ENCODE results near the gene E2F6. TPM values are rescaled to one million over a fixed set of nuclear protein-coding genes. Genes with fewer than 3 reads are reported as not detected.

The E2F6 gene
- total and polyA plus RNA-seq, 2 donors (not counting 3 experiments of a cell fraction or from before 2014, with no cell fraction given): 7.9 to 15.7 TPM

GRCh38 chr2:11481426-11481788 lies 15.4 kb upstream of the E2F6 start:
- CTCF ChIA-PET: interaction anchor here (5.4 to 5.9 kb wide), 2 partner anchors 103 to 166 kb away, joined by 49 to 247 read pairs; no protein-coding TSS in a partner anchor
- no peaks in the 10 kb centered on the region for H4K20me1 ChIP-seq (replicated peaks; ENCODE audit: control insufficient read depth, extremely low read depth, insufficient read depth, low read length)
- TF ChIP-seq EZH2 (IDR thresholded peaks at IDR 0.05; ENCODE audit: borderline replicate concordance, low read depth, low read length, severe bottlenecking) (no peak), MAX (IDR thresholded peaks at IDR 0.05; ENCODE audit: insufficient read depth, insufficient read length) (no peak)
- DNase-seq (ENCODE audit: low read depth, low spot score): no peak
- no peaks in the 10 kb centered on the region for H3K4me1 ChIP-seq (ENCODE audit: control insufficient read depth, extremely low read depth, insufficient read depth, low read length)
- H3K9me1 ChIP-seq (replicated peaks; ENCODE audit: control insufficient read depth, extremely low read depth, insufficient read depth, low read length): no peaks in the 10 kb centered on the region
- dilution Hi-C loops (cut with MboI; ENCODE audit: extremely low pct_ligation_motif_present, low sequenced_read_pairs) (no loop called here), intact Hi-C loops (cut with micrococcal nuclease) (no loop called here)
- H2AFZ ChIP-seq (ENCODE audit: low read depth, low read length): no peak overlapping the region
- no peaks in the 10 kb centered on the region for H3K9me3 ChIP-seq (replicated peaks; ENCODE audit: control insufficient read depth, insufficient read depth, low read length)
- no peak overlapping the region for H3K4me3 ChIP-seq (replicated peaks in 1 of 3; ENCODE audit: insufficient read depth in 1 of 3, low read depth in 1 of 3, low read length in 3 of 3)
- no peak overlapping the region for H3K4me2 ChIP-seq (ENCODE audit: insufficient read depth, low read length)
- no peak for FAIRE-seq
- H3K9ac ChIP-seq (replicated peaks; ENCODE audit: extremely low read depth, insufficient read depth, low read length): no peak overlapping the region
- H3K27me3 ChIP-seq (ENCODE audit: control insufficient read depth in 2 of 2, insufficient read depth in 2 of 2, low read length in 2 of 2): peaks cover 37 to 52% of the 10 kb centered on the region in 2 experiments
- no peaks in the 10 kb centered on the region for H3K36me3 ChIP-seq (ENCODE audit: control insufficient read depth in 2 of 2, extremely low read depth in 1 of 2, insufficient read depth in 2 of 2, low read length in 2 of 2)
- H3K79me2 ChIP-seq (ENCODE audit: control insufficient read depth, insufficient read depth, low read length): no peaks in the 10 kb centered on the region
- H3K27ac ChIP-seq (ENCODE audit: insufficient read depth, low read depth, low read length): no peak overlapping the region
- BruUV-seq (replicated peaks): no TSS peak
- POLR2A ChIA-PET: no interaction called here

- no peaks in the 10 kb centered on the region for H3K9me1 ChIP-seq (replicated peaks; ENCODE audit: control insufficient read depth, extremely low read depth, insufficient read depth, low read length)
- H3K36me3 ChIP-seq (ENCODE audit: control insufficient read depth in 2 of 2, extremely low read depth in 1 of 2, insufficient read depth in 2 of 2, low read length in 2 of 2): no peaks in the 10 kb centered on the region
- intact Hi-C loops (cut with micrococcal nuclease): no loop called here
- no peaks in the 10 kb centered on the region for H4K20me1 ChIP-seq (replicated peaks; ENCODE audit: control insufficient read depth, extremely low read depth, insufficient read depth, low read length)
- CTCF ChIA-PET: interaction anchor here (1.2 to 5.9 kb wide), 3 partner anchors 104 to 348 kb away, joined by 3 to 247 read pairs (median 49); a partner anchor contains a TSS
- TF ChIP-seq GATA2 (IDR thresholded peaks at IDR 0.05; ENCODE audit: insufficient read depth, insufficient read length, low read depth, low read length) (no peak), FOS (IDR thresholded peaks at IDR 0.05; ENCODE audit: borderline replicate concordance, insufficient read depth, low read length) (no peak), JUN (IDR thresholded peaks at IDR 0.05; ENCODE audit: borderline replicate concordance, insufficient read depth, insufficient read length, low read depth) (no peak)
- POLR2A ChIA-PET: no interaction called here
- H3K4me3 ChIP-seq (replicated peaks in 1 of 3; ENCODE audit: insufficient read depth in 1 of 3, low read depth in 1 of 3, low read length in 3 of 3): no peak overlapping the region
- DNase-seq (ENCODE audit: low read depth, low spot score) (no peak), FAIRE-seq (no peak)
- BruUV-seq (replicated peaks): no TSS peak
- H3K27ac ChIP-seq (ENCODE audit: insufficient read depth, low read depth, low read length): no peak overlapping the region
- H3K27me3 ChIP-seq (ENCODE audit: control insufficient read depth in 2 of 2, insufficient read depth in 2 of 2, low read length in 2 of 2): peaks cover 35 to 50% of the 10 kb centered on the region in 2 experiments
- no peak overlapping the region for H3K9ac ChIP-seq (replicated peaks; ENCODE audit: extremely low read depth, insufficient read depth, low read length)
- no peaks in the 10 kb centered on the region for H3K9me3 ChIP-seq (replicated peaks; ENCODE audit: control insufficient read depth, insufficient read depth, low read length)
- no peaks in the 10 kb centered on the region for H3K79me2 ChIP-seq (ENCODE audit: control insufficient read depth, insufficient read depth, low read length)
- no peak overlapping the region for H3K4me2 ChIP-seq (ENCODE audit: insufficient read depth, low read length)
- no peaks in the 10 kb centered on the region for H3K4me1 ChIP-seq (ENCODE audit: control insufficient read depth, extremely low read depth, insufficient read depth, low read length)
- dilution Hi-C loops (cut with MboI; ENCODE audit: extremely low pct_ligation_motif_present, low sequenced_read_pairs): no loop called here
- no peak overlapping the region for H2AFZ ChIP-seq (ENCODE audit: low read depth, low read length)
These were observed 14.9 kb upstream of the E2F6 start for GRCh38 chr2:11480859-11481258.
